ENCODE results near the gene PPP2R5C.

DNA sequence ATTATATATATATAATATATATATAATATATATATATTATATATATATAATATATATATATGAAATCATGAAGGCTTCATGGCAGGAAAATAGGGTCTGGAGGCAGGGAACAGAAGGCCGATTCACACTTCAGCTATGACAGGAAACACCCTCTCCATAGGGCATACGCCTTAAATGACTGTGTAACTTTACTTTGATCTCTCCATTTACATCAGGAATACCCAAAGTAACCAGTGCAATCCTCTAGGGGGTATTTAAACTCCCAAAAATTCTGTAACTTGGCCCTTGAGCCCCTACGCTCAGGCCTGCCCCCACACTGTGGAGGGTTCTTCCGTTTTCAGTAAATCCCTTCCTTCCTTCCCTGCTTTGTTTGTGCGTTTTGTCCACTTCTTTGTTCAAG lies 40.4 kb upstream of the PPP2R5C start:
- no peak for TF ChIP-seq CTCF (IDR thresholded peaks at IDR 0.05; ENCODE audit: extremely low read depth in 1 of 2, insufficient read depth in 1 of 2, low read depth in 1 of 2, low read length in 2 of 2)
- no peak for TF ChIP-seq POLR2AphosphoS5 (IDR thresholded peaks at IDR 0.05; ENCODE audit: insufficient read depth, low read depth, low read length)
- no peak for TF ChIP-seq POLR2A (IDR thresholded peaks at IDR 0.05; ENCODE audit: low read depth, low read length)
- no peak for TF ChIP-seq EZH2 (IDR thresholded peaks at IDR 0.05; ENCODE audit: borderline replicate concordance, low read depth, low read length, severe bottlenecking)
- no peak for TF ChIP-seq FOS (IDR thresholded peaks at IDR 0.05; ENCODE audit: borderline replicate concordance, insufficient read depth, low read length)
- no peak for TF ChIP-seq GATA2 (IDR thresholded peaks at IDR 0.05; ENCODE audit: insufficient read depth, insufficient read length, low read depth, low read length)
- TF ChIP-seq, protein P1, sequence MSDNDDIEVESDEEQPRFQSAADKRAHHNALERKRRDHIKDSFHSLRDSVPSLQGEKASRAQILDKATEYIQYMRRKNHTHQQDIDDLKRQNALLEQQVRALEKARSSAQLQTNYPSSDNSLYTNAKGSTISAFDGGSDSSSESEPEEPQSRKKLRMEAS (IDR thresholded peaks at IDR 0.05; ENCODE audit: insufficient read depth, insufficient read length), result no peak
